H1 (cell line): ENCODE results near the gene DCDC2C.

Experiments
- JUND ChIP-seq: IDR thresholded peaks from 2 replicates; pipeline ENCODE4 v1.6.1; 2011; ENCODE audit warnings: mild to moderate bottlenecking, improper control_type of control experiment, low read length
- RAD21 ChIP-seq, 2 experiments: IDR thresholded peaks in 1 of 2; conservative IDR thresholded peaks in 1 of 2; 2 replicates each; pipeline ENCODE4 v1.6.1; 2011; ENCODE audit warnings: low read depth in 2 of 2, low read length in 2 of 2, improper control_type of control experiment in 1 of 2, inconsistent platforms in 1 of 2, mild to moderate bottlenecking in 1 of 2, moderate library complexity in 1 of 2
- YY1 ChIP-seq: IDR thresholded peaks from 2 replicates; pipeline ENCODE4 v1.6.1; 2011; ENCODE audit warnings: low read depth, mild to moderate bottlenecking, low read length
- TF ChIP-seq, protein P1 (sequence below), 3 experiments: IDR thresholded peaks; 1 replicate in 2 of 3; 2 replicates in 1 of 3; pipeline versions ENCODE4 v1.5.1 to v1.6.1; 2011; ENCODE audit warnings: low read length in 3 of 3, mild to moderate bottlenecking in 3 of 3, inconsistent platforms in 2 of 3, low read depth in 1 of 3, moderate library complexity in 1 of 3; ENCODE audit not compliant: insufficient read depth in 1 of 3; ENCODE audit errors: control extremely low read depth in 1 of 3

DNA sequence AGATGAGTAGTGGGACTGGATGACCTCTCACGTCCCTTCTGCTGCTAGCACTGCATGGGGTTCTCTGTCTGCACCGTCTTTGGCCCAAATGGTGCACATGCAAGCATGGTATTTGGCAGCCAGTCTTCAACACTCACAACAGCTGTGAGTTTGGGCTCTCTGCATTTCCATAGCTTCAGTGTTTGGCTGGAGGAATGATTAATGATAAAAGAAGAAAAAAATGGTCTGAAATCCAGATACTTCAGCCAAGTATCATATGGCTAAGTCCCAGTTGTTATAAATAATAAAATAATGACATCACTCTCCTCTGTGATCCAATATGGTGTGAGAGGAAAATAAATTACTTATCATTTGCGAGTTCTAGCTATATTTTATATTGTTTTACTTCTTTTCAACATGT lies 173.3 kb downstream of the DCDC2C start:
- TF ChIP-seq RAD21 (IDR thresholded peaks at IDR 0.05 in 1 of 2, conservative IDR thresholded peaks at IDR 0.05 in 1 of 2; ENCODE audit: low read depth in 2 of 2, low read length in 2 of 2), result no peak
- no peak for TF ChIP-seq JUND
- TF ChIP-seq, protein P1, sequence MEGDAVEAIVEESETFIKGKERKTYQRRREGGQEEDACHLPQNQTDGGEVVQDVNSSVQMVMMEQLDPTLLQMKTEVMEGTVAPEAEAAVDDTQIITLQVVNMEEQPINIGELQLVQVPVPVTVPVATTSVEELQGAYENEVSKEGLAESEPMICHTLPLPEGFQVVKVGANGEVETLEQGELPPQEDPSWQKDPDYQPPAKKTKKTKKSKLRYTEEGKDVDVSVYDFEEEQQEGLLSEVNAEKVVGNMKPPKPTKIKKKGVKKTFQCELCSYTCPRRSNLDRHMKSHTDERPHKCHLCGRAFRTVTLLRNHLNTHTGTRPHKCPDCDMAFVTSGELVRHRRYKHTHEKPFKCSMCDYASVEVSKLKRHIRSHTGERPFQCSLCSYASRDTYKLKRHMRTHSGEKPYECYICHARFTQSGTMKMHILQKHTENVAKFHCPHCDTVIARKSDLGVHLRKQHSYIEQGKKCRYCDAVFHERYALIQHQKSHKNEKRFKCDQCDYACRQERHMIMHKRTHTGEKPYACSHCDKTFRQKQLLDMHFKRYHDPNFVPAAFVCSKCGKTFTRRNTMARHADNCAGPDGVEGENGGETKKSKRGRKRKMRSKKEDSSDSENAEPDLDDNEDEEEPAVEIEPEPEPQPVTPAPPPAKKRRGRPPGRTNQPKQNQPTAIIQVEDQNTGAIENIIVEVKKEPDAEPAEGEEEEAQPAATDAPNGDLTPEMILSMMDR (IDR thresholded peaks at IDR 0.05; ENCODE audit: control extremely low read depth in 1 of 3, insufficient read depth in 1 of 3, low read depth in 1 of 3, low read length in 3 of 3), result no peak
- no peak for TF ChIP-seq YY1
